WTC11 (cell line): ENCODE measurements around the gene GAL3ST3. TPM values are rescaled to one million over a fixed set of nuclear protein-coding genes. Genes with fewer than 3 reads are reported as not detected.

Experiments
- ATAC-seq: fragments of 200-7000 bp; cut with Tn5 transposase; 2 replicates; pipeline ENCODE4 v1.10.0; 2021; ENCODE audit warnings: mild to moderate bottlenecking, moderate library complexity
- CTCF ChIA-PET: fragments of 300-600 bp; sonication (Branson Sonifier 250); formaldehyde crosslinking; loops from one replicate; lab custom pipeline; 2021; ENCODE audit warnings: antibody characterized with exemption; lab: Charles Lee
- POLR2A ChIA-PET: fragments of 350-600 bp; sonication (Branson Sonifier 250); formaldehyde crosslinking; loops from one replicate; lab custom pipeline; 2021; ENCODE audit warnings: antibody characterized with exemption; lab: Charles Lee
- DNase-seq: peaks from one replicate; pipeline ENCODE4 v3.0.0; 2021; ENCODE audit warnings: low spot score
- H3K27ac Mint-ChIP-seq: 2 replicates; pipeline ENCODE4 v1.8.0; 2021; ENCODE audit warnings: mixed read lengths
- H3K27me3 Mint-ChIP-seq: 2 replicates; pipeline ENCODE4 v1.8.0; 2021; ENCODE audit warnings: low read depth, mild to moderate bottlenecking, moderate library complexity, mixed read lengths
- H3K36me3 Mint-ChIP-seq: 2 replicates; pipeline ENCODE4 v1.8.0; 2021; ENCODE audit warnings: mixed read lengths
- H3K4me1 Mint-ChIP-seq: 2 replicates; pipeline ENCODE4 v1.8.0; 2022; ENCODE audit warnings: mixed read lengths
- H3K4me3 Mint-ChIP-seq: 2 replicates; pipeline ENCODE4 v1.8.0; 2021; ENCODE audit warnings: mild to moderate bottlenecking, moderate library complexity, mixed read lengths
- H3K9me3 Mint-ChIP-seq: 2 replicates; pipeline ENCODE4 v1.8.0; 2021; ENCODE audit warnings: mixed read lengths
- AFF4 ChIP-seq: sonication (generic); formaldehyde crosslinking; IDR thresholded peaks from 2 replicates; pipeline ENCODE4 v1.8.1; 2023; ENCODE audit warnings: mild to moderate bottlenecking, missing genetic modification reagents, borderline replicate concordance
- ARID4B ChIP-seq: sonication (generic); formaldehyde crosslinking; IDR thresholded peaks from 2 replicates; pipeline ENCODE4 v1.8.0; 2023; ENCODE audit warnings: missing genetic modification reagents, mild to moderate bottlenecking, borderline replicate concordance
- ATF2 ChIP-seq: sonication (generic); formaldehyde crosslinking; IDR thresholded peaks from 2 replicates; pipeline ENCODE4 v1.8.1; 2022; ENCODE audit warnings: low read depth, missing genetic modification reagents, borderline replicate concordance
- ATF3 ChIP-seq: sonication (generic); formaldehyde crosslinking; conservative IDR thresholded peaks from 2 replicates; pipeline ENCODE4 v1.8.1; 2022; ENCODE audit warnings: mild to moderate bottlenecking, missing genetic modification reagents
- ATF6 ChIP-seq: sonication (generic); formaldehyde crosslinking; IDR thresholded peaks from 2 replicates; pipeline ENCODE4 v1.8.1; 2023; ENCODE audit warnings: mild to moderate bottlenecking, missing genetic modification reagents
- CTCF ChIP-seq: fragments of 200-600 bp; IDR thresholded peaks from 2 replicates; pipeline ENCODE4 v1.8.0; 2022; ENCODE audit warnings: antibody characterized with exemption
- ETV6 ChIP-seq: sonication (generic); formaldehyde crosslinking; IDR thresholded peaks from 2 replicates; pipeline ENCODE4 v1.8.1; 2022; ENCODE audit warnings: mild to moderate bottlenecking, missing genetic modification reagents
- IRF2 ChIP-seq: sonication (generic); formaldehyde crosslinking; IDR thresholded peaks from 2 replicates; pipeline ENCODE4 v1.8.0; 2022; ENCODE audit warnings: low read depth, missing genetic modification reagents, borderline replicate concordance
- MAX ChIP-seq: sonication (generic); formaldehyde crosslinking; IDR thresholded peaks from 2 replicates; pipeline ENCODE4 v1.8.0; 2022; ENCODE audit warnings: mild to moderate bottlenecking, missing genetic modification reagents
- NR1H2 ChIP-seq: sonication (generic); formaldehyde crosslinking; IDR thresholded peaks from 2 replicates; pipeline ENCODE4 v1.9.0; 2021; ENCODE audit warnings: mild to moderate bottlenecking, moderate library complexity, missing genetic modification reagents
- RELA ChIP-seq: sonication (generic); formaldehyde crosslinking; IDR thresholded peaks from 2 replicates; pipeline ENCODE4 v1.8.1; 2022; ENCODE audit warnings: missing genetic modification reagents, mild to moderate bottlenecking, borderline replicate concordance
- TEAD4 ChIP-seq: sonication (generic); formaldehyde crosslinking; IDR thresholded peaks from 2 replicates; pipeline ENCODE4 v1.8.0; 2022; ENCODE audit warnings: mild to moderate bottlenecking, missing genetic modification reagents
- ZNF416 ChIP-seq: fragments of 250-450 bp; sonication (Bioruptor Pico); IDR thresholded peaks from 2 replicates; pipeline ENCODE4 v1.9.0; 2021; ENCODE audit warnings: mild to moderate bottlenecking, inconsistent platforms
- ZNF423 ChIP-seq: fragments of 250-450 bp; sonication (Bioruptor Pico); IDR thresholded peaks from 2 replicates; pipeline ENCODE4 v2.1.2; 2022; ENCODE audit warnings: mild to moderate bottlenecking, moderate library complexity
- ZSCAN18 ChIP-seq: fragments of 250-450 bp; sonication (Bioruptor Pico); IDR thresholded peaks from 2 replicates; pipeline ENCODE4 v2.1.2; 2022; ENCODE audit warnings: mild to moderate bottlenecking, moderate library complexity
- total RNA-seq: library from RNA; stranded (reverse); gene quantifications from 3 replicates; pipeline ENCODE4 v1.2.3, GENCODE V29; 2021

The GAL3ST3 gene
- total RNA-seq, 1 experiment from 2014 or later = 21.3 TPM

GRCh38 chr11:66071381-66071801 lies 22.4 kb upstream of the GAL3ST3 start:
- POLR2A ChIA-PET = no interaction called here
- no peaks in the 10 kb centered on the region for H3K27me3 Mint-ChIP-seq
- DNase-seq = no peak

More at GRCh38 chr11:66071381-66071801, 22.4 kb upstream of the GAL3ST3 start:
- CTCF ChIA-PET = interaction anchor here (1.4 to 4.7 kb wide), 4 partner anchors 19 to 212 kb away, joined by 4 to 43 read pairs (median 22); partner anchors contain the start of genes MUS81 and SF3B2
- TF ChIP-seq CTCF (no peak), MAX (CRISPR knock-in tag) (no peak), ARID4B (no peak), RELA (CRISPR knock-in tag) (no peak), TEAD4 (CRISPR knock-in tag) (no peak), ZSCAN18 (no peak), ETV6 (CRISPR knock-in tag) (no peak), IRF2 (CRISPR knock-in tag) (no peak), ATF3 (CRISPR knock-in tag) (no peak), AFF4 (CRISPR knock-in tag) (no peak), NR1H2 (CRISPR knock-in tag) (no peak), ZNF423 (no peak), ATF6 (CRISPR knock-in tag) (no peak), ZNF416 (CRISPR knock-in tag) (no peak), ATF2 (CRISPR knock-in tag) (no peak)
- peaks cover 26% of the 10 kb centered on the region for H3K4me1 Mint-ChIP-seq
- no peak for ATAC-seq
- peaks cover 35% of the 10 kb centered on the region for H3K36me3 Mint-ChIP-seq
- H3K9me3 Mint-ChIP-seq = no peaks in the 10 kb centered on the region
- H3K4me3 Mint-ChIP-seq = peak overlapping the region; percentile 88
- H3K27ac Mint-ChIP-seq = no peak overlapping the region; the same call in 1 of the 2 replicates
